CD4-positive, alpha-beta T cell treated with Interleukin-17A for 4 hours (primary cell): ENCODE measurements around the gene TMEM144.
"Not testable (repeated sequence)": the region's sequence is repeated elsewhere in the genome, so short reads cannot be mapped to it uniquely, and the experiment has no call there.

Experiments used
- DNase-seq: peaks from one replicate; pipeline ENCODE4 v3.0.0-alpha.2; 2020; ENCODE audit warnings: mixed read lengths

The TMEM144 gene

DNA sequence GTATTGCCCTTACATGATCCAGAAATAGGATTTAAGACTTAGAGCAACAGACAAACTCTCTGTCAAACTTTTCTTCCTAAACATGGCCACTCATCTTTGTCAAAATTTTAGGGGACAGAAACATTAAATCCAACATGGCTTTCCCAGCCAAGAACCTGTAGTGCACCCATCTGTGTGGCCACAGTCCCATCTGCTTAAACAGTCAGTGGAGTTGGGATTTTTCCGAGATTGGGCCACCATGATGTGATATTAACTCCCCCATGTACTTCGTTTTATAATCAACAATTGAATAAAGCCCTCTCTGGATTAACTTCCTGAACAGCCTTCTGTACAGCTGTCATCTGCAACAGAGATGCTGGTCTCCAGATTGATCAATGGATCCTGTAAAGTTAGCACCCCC, 28.9 kb downstream of the TMEM144 start:
- no peak for DNase-seq

DNA sequence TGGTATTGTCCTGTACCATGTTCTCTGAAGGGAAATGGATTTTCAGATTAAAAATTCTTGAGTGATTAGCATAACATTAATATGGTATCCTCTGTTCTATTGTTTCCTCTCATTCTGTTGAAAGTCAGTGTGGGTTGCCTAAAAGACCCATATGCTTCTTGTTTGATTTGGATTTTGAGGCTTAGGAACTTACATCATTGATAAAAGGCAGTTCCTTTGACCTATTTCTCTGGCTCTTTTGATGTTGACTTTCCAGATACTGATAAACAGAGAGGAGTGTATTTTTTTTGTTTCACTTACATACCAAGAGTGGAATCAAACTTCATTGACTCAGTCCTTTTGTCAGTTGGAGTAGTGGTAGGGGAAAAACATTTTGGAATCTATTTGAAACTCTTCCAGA, 32.8 kb downstream of the TMEM144 start:
- DNase-seq, result no peak

DNA sequence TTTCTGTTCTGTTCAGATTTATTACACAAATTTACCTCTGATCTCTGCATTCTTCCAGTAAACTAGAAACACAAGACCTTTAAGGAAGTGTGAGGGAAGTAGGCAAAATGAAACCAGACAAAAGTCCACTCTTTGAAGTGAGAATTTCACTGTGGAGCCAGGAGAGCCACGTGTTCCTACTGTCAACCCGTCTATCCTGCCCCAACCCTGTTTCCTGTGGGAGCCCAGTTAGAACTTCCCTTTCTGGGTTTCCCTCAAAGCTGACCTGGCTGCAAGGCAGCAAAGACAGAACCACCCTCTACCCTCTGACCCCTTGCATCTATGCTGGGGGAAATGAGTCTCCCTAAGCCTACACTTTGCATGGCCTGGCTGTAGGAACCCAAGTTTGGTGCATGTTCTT, 40.0 kb downstream of the TMEM144 start:
- no peak for DNase-seq

DNA sequence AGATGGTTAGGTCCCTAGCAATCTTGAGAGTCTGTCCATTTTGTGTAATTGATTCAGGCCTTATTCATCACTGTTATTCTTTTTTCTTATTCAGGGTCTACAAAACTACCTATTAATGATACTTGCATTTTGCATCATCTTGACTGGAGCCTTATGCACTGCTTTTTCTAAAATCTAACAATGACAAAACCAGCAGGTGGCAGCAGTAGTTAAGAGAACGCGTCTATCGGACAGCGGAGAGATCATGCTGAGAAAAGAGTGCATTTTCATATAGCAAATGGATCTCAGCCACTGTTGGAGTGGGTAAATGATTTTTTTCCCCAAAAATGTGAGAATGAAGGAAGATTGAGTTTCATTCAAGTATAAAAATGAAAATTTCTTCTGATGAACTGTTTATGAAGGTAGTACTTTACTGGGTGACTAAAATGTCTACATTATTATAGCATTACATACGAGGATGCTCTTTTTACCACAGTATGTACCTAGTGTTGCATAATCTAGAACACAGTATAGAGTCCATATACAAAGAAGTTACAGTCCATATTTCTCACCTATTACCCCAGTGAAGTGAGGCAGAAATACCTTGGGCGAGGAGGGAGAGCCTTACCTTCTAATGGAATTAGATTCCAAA, 43.2 kb downstream of the TMEM144 start:
- DNase-seq, result peak; percentile 44

DNA sequence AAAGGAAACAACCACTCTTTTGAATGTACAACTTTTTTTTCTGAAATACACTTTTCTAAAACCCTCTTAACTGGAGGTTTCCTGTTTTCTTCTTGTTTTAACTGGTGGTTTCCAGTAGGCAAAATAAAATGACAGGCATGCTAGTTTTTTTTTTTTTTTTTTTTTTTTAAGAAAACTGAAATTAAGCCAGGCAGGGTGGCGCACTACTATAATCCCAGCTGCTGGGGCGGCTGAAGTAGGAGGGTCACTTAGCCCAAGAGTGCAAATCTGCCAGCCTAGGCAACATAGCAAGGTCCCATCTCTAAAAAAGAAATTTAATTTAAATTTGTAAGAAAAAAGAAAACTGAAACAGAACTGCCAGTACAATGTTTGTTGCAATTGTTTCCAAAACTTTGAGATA, 44.0 kb downstream of the TMEM144 start:
- DNase-seq, result no peak

DNA sequence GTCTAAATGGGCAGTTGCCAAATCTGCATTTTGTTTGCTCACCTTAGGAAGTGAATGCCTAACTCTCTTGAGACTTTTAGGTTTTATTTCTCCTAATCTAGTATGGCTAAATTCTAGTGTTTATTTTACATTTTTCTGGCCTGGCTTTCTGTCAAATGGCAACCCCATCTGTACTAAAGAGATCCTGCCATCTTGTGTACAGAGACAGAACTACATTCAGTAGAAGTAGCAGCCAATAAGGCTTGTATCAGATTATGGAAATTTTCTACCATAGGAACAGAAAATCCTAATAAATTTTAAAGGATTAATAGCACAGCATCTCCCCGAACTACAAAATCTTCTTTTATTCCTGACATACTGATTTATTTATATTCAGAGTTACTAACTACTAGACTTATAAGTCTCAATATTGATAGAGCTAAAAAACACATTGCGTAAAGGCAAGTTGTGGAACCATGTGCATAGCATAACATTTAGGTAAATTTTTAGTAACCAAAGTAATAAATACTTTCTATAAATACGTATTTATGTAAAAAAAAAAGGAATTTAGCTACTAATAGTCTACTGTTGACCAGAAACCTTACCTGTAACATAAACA, 45.5 kb downstream of the TMEM144 start:
- DNase-seq, result no peak

DNA sequence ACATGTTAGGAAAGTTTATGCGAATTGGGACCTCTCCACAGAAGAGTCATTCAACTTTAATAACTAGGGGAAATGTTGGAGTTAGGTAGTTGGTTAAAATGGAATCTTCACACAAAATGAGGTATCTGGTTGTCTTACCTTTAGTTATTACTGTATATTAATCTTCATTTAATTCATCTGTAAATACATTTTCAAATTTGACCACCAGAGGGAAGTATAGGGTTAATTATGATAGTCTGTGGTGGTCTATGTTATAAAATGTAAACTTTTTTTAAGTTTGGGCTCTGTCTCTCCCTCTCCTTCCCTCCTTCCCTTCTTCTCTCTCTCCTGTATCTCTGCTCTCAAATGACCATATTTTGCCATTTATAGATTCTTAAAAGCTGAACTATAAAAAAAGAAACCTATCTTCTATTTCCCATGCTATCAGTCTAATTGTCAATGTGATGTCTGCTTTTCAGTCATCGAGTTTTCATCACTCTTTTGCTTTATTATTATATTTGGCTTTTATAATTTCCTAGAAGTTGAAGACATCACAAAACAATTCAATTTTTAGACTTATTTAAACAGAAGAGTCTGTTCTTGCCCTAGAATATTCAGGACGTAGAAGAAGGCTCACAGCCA, 49.8 kb downstream of the TMEM144 start:
- DNase-seq, result no peak

DNA sequence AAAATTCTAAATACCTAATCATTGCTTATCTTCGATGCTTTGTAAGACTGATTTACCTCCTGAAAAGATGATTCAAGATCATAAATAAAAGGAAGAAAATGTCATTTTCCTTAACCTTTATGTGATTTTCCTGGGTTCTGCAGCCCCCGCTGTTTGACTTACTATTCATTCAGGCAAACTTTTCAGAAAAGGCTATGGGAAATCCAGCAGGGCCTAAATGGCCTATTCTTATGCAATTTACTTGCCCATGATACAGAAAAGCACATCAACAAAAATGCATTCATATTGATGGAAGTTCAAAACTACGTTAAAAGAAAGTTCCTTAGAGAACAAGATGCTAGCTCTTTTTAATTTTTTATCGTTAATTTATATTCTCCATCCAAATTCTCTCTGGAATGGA, 51.2 kb downstream of the TMEM144 start:
- no peak for DNase-seq

DNA sequence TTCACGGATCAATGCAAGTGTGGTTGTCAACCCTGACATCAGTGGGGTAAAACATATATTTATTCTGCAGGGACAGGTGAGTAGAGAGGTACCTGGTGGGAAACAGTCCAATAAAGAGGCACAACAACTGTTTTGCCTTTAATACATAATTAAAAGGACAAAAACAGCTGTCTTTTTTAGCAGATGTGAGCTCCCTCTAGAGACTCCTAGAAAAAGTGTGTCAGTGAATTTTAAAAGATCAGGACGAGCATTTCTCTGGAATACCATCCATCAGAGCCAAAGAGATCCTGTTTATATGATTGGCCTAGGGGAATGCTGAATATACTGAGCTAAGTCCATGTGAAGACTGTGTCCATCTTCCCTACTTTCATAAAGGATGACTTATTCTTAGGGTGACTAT, 58.3 kb downstream of the TMEM144 start:
- no peak for DNase-seq

DNA sequence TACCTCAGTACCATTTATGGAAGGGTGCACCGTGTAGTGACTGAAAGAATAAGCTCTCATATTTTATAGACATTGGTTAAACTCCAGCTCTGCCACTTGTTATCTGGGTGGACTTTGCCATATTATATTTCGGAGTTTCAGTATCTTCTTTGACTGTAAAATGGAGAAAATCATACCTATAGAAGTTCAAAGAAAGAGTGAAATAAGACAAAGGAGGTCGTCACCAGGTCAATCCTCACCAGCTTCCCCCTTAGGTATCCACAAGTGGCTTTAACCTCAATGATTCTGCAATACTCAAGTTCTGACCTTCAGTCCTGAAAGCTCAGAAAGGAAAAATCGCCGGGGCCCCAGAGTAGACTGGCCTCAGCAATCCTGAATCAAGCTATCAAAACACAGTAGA, 64.3 kb downstream of the TMEM144 start:
- no peak for DNase-seq

DNA sequence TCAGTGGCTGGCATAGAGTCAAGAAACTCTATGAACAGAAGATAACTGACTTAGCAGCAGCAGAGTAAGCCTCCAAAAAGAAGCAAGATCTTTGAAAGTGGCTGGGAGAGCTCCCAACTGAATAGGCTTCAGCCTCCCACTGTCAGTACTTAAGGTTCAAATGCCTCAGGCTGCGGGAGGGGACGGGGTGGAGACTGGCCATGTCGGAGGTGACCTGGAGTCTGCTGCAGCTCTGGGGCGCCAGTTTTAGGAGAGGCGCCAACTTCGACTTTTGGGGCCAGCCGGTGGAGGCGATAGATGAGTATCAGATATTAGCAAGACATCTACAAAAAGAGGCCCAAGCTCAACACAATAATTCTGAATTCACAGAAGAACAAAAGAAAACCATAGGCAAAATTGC, 67.3 kb downstream of the TMEM144 start:
- DNase-seq, result no peak

DNA sequence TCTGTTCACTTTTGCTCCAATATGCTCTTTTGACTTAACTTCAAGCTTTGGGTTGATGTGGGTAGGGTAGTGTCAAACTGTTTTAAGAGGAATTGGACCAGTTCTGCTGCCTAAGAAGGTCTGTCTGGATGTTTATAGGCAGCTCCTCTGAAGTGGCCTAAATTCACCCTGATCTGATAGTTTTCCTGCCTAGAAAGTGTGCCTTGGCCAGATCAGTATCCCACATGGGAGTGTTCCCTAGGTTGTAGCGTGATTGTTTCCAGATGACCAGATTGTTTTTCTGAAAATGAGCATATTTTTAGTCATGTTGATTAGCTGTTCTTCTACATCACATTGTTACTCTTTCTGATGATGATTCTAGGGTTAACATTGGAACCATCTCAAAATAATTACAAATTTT, 68.8 kb downstream of the TMEM144 start:
- not testable (repeated sequence) for DNase-seq

DNA sequence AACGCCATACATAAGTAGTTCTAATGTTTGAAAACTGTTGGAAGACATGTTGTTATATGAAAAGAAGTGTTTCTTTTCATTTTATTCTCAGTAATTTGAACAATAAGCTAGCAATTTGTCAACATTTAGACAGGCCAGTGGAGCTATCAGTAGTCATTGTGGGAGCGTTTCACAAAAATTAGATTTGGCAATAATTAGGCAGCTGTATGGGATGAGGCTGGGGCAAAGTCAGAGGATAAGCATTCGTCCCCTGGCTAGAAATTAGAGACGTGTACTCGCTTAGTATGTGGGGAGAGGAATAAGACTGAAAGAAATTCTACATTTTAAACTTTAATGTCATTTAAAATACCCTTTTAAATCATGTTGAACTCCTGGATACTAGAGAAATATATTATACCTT, 70.6 kb downstream of the TMEM144 start:
- DNase-seq, result no peak

DNA sequence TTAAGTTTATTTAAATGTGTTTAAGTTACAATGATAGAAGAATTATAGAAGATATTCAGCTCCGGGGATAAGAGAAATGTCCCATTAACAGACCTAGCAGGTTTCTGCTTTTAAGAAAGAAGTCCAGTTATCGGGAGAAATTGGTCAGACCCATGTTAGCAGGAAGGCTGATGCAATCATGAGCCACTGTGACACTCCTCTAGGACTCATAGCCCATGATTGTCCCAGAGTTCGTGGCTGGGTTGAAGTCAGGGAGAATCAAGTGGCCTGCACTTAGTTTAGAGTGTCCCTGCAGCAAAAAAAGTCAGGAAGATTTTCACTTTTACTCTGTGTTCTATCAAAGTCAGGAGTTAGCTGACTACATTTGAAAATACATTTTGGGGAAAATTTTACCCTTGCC, 72.0 kb downstream of the TMEM144 start:
- DNase-seq, result no peak

DNA sequence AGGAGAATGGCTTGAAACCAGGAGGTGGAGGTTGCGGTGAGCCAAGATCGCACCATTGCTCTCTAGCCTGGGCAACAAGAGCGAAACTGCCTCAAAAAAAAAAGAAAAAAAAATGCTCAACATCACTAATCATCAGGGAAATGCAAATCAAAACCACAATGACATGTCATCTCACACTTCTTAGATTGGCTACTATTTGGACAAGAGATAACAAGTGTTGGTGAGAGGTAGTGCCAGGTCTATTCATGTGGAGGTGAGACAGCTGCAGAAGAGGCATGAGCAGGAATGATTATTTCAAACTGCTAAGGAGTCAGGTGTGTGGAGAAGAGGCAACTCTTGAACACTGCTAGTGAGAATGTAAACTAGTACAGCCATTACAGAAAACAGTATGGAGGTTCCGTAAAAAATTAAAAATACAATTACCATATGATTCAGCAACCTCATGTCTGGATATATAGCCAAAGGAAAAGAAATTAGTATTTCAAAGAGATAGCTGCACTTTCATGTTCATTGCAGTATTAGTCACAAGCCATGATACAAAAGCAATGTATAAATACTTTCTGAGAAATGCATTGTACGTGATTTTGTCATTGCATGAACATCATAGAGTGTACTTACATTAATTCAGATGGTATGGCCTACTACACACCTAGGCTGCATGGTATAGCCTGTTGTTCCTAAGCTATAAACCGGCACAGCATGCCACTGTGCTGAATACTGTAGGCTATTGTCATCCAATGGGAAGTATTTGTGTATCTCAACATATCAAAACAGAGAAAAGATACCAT, 75.3 kb downstream of the TMEM144 start:
- DNase-seq, result no peak

DNA sequence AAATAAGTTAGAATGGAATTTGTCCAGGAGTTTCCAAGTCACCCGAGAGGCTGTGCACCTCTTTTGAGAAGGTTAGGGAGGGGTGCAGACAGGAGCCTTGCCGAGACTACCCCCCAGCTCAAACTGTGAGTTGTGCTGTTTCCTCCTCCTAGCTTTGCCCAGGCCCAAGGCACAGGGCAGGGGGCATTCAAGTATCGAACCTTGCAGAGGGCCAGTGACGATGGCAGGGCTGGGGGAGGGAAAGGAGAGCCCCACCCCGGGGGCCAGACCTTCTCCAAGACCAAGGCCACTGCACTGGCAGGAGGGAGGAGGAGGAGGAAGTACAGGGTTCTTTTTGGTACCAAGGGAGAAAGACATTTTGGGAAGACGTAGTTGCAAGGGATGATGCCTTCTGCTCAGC, 80.6 kb downstream of the TMEM144 start:
- no peak for DNase-seq

DNA sequence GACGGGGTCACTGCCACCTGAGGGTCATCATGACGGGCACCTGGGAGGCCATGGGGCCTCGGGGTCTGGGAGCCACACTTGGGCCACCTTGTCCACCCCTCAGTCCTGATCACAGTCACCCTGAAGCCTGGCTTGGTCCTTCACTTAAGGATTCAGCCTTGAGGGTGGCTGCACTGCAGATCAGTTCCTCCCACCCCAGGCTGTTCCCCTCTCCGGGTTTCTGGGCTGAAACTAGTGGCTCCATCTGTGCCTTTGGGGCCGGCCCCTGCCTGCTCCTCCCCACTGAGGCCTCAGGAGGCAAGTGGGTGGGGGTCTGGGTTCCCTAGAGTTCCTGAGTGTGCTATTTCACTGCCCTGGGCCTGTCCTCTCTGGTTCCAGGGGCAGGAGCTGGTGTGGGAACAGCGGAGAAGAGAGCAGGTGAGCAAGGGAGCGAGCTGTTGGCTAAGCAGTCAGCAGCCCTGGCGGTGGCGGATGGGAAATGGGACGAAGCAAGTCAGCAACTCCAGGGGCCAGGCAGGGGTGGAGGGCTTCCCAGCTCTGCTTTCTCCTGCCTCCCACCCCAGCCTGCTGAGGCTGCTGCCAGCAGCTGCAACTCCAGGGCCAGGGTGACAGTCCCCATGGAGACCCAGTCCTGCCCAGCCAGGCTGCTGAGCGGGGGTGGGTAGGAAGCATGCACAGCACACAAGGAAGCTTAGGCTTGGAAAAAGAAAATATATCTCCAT, 81.2 kb downstream of the TMEM144 start:
- no peak for DNase-seq

DNA sequence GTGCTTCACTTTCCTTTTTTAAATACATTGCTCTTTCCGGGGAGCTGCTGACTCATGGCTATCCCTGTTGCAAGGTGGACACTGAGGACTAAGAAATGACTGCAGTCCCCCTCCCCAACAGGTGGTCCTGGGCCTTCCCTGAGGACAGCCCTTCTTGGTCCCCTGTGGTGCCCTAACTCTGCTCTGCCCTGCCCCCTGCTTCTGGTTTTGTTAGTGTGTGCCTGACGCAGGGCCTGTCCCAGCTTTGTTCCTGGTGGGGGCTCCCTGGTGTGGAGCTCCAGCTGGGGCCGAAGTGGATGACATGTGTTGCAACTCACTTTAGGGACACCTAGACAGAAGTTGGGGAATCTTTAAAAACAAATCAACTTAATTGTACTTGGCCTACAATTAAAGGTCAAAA, 81.9 kb downstream of the TMEM144 start:
- DNase-seq, result no peak

DNA sequence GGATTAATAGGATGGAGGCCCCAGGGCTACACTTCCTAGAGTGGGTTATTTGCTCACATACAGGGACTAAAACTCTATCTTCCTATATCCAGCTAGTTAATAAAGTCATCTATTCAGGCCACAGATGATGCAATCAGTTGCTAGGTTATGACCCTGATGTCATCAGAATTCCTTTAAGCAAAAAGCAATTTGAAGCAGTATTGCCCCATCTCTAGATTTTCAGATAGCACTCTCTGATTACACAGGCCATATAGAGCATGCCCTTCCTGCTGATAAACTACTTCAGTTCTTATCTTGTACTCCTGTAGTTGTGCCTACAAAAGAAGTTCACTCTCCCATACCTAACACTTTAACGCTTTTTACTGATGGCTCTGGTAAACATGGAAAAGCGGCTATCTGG, 84.8 kb downstream of the TMEM144 start:
- DNase-seq, result no peak

DNA sequence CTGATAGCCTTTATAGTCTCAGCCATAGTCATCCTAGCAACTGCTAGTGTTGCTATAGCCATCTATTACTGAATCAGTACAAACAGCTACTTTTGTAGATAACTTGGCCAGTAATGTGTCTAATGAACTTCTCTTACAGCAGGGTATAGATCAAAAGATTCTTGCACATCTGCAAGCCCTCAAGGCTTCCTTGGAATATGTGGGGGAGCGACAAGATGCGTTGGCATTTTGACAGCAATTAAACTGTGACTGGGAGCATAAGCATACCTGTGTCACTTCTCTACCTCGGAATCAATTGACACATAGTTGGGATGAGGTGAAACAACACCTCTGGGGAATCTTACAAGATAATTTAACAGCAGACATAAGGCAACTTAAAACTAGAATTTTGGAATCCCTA, 87.6 kb downstream of the TMEM144 start:
- DNase-seq, result no peak

DNA sequence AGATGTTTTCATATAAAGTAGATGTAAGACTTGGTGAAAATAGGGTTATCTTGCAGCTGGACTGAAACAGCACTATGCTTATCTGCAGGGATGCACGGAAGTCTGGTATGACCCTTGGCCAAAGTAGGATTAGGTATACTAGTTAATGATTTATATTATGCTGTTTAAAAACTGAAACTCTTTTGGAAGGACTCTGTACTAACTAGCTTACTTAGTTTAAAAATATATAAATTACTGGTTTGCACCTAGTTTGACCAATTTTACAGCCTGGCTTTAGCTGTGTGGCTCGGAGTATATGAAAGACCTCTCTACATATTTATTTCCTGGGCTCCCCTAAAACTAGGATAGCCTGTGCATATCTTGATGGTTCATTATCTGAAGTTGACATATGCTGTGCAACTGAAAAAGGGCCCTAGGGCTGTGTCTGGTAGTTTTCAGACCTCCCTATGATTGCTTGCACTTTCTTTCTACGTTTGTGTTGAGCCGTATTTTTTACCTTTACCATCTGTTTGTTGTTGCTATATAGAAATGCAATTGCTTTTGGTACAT, 89.2 kb downstream of the TMEM144 start:
- no peak for DNase-seq

DNA sequence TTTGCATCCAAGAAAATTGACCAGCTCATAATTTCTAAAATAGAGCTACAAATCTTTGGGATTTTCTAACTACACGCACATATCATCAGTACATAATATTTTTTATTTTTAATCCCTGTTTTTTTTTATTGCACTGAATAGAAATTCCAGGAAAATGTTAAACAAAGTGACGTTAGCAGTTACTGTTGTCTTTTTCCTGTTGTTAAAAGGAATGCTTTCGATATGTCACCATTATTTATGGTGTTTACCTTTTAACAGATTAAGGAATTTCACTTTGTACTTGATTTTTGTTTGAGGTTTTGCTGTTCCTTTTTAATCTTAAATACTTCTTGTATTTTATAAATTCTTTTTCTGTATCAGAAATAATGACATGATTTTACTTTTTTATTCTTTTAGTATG, 89.7 kb downstream of the TMEM144 start:
- no peak for DNase-seq
